NCI-H446 (cell line): ENCODE data around the gene TMEM59L.

ENCODE experiments used
- DNase-seq, 2 experiments: peaks; one replicate each; lab custom pipeline; 2025; lab: John Stamatoyannopoulos, UW

Gene TMEM59L

DNA sequence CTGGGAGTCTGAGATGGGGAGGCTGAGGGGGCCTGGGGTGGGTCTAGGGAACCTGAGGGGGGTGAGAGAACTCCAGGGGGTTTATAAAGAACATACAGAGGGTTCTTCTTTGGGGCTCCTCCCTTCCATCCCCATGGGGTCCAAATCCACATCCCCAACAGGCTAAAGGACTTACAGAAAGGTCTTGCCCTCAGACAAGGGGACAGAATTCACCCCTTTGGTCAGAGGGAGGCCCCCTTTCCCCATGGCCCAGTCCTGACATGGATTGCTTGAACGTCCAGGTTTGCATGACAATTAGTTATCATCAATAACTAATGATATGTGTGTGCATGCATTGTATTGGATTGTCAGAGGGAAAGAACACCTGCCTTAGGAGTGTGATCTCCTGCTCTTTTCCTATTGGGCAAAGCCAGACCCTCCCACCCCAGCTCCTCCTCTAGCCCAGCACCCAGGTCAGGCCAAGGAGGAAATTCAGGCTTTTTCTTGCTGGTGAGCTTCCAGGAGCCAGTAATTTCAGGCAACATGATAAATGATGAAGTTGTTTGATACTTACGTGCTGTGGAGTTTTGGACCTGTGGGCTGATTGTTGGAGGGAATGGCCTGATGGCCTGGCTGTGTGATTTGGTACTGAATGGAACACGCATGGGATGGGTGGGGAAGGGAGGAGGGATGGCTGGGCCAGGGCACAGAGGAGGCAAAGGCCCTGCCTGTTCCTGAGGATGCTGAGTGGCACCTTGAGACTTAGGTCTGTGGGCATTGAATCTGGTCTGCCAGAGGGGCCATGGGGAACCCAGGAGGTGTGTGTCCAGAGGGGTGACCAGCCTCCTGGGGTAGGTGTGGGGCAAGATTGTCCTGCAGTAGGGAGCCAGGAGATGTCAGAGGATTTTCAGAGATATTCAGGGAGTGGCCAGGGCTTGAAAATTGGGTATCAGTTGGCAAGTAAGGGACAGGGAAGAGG is 25.3 kb downstream of the TMEM59L start:
- no peak for DNase-seq

DNA sequence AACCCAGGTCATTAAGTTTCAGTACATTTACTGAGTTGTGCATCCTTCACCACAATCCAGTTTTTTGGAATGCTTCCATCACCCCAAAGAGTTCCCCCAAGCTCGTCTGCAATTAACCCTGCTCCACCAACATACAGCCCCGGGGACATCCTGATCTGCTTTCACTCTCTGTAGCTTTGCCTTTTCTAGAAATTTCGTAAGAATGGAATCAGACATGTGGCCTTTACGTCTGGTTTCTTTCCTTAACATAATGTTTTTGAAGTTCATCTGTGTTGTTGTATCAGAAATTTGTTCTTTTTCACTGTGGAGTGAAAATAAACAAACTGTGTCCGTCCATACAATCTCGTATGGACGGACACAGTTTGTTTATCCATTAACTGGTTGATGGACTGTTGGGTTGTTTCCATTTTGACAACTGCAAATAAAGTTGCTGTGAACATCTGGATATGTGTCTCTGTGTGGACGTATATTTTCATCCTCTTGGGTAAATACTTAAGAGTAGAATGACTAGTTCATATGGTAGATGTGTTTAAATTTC is 27.1 kb downstream of the TMEM59L start:
- no peak for DNase-seq

DNA sequence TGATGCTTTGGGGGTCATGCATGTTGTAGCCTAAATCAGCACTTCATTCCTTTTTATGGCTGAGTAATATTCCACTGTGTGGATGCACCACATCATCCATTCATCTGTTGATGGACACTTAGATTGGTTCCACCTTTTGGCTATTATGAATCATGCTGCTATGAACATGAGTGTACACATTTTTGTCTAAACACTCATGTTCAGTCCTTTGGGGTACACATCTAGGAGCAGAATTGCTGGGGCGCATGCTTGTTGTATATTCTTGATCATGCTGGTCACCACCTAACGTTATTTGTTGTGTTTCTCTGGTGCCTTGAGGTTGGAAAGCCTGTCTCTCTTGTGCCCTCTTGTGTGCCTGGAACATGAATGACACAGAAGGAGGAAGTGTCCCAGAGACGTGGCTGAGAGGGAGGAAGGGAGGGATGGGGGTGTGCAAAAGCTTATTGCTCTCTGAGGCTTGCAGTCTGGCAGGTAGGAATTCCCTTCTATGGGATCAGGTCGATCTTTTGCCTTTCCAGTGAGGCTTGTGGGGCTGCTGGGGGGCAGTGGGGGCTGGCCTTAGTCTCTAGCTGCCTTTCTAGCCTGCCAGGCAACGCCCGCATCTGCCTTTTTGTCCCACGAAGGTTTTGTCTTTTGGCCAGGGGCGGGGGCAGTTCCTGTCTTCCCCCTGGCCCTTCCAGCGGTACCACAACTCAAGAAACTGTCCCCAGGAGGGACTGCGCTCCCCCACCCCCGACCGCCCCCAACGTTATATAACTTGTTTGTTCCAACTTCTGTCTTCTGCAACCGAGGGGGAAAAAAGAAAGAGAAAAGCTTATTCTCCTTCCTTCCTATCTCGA is 31.7 kb downstream of the TMEM59L start:
- DNase-seq = no peak

DNA sequence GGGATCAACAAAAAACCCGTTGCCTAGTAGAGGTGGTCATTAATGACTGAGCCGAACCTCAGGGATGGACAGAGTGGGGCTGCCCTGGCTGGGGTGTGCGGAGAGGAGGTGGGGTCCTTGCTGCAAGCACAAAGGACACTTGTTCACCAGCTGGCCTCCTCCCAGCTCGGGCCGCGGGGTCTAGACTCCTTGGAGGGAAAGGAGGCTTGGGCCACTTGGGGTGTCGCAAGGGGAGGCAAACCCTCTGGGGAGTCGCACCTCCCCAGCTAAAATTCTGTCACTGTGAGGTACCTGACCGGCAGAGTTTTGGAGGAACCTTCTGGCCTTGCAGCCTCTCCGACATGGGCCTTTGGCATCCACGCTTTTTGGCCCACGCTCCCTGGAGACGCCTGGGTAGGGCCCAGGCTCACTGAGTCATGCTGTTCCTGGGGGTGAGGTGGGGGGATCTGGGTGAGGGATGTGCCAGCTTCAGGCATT is 32.4 kb downstream of the TMEM59L start:
- DNase-seq = no peak

DNA sequence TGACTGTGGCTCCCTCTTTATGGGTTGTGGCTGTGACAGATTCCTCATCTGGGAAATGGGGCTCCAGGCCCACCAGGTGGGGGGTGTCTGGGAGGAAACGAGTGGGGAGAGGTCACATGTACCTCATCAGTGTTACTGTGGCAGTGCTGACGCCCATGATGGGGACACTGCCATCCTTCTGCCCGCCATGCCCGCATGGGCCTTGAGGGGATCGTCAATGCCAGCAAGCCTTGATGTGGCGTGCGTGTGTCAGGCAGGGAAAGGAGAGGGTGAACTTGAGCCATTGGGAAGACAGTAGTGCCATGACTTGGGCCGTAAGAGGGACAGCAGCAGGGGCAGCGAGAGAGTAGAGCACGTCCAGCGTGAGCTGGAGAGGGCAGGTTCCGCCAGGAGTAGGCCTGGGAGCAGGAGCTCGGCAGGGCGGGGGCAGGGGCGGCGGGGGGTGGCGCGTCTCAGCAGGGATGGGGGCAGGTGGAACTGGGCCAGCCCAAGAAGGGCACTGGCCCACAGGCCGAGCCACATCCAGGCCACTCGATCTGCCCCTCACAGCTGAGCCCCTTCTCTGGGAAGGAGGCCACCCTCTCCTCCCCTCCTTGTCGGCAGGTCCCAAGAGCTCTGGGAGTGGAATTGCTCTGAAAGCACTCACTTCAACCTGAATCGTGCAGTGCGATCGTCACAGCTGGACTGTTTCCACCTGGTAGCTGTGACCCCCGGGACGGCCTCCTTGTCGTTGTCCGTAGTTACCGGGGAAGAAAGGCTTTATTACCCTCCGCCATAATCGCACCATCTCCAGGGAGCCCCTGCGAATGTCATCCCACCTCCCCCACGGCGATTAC is 34.1 kb downstream of the TMEM59L start:
- no peak for DNase-seq

DNA sequence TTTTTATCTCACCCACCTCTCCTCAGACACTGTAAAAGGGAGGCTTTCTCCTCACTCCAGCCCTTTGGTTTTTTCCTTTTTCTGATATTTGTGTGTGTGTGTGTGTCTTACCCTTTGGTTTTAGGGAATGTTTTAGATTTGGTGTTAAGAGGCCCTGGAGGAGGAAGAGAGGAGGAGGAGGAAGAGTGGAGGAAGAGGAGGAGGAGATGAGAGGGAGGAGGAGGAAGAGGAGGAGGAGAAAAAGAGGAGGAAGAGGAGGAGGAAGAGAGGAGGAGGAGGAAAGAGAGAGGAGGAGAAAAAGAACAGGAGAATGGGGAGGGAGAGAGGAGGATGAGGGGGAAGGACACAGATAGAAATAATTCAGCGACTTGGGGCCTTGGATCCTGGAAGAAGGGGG is 34.7 kb downstream of the TMEM59L start:
- DNase-seq = no peak

DNA sequence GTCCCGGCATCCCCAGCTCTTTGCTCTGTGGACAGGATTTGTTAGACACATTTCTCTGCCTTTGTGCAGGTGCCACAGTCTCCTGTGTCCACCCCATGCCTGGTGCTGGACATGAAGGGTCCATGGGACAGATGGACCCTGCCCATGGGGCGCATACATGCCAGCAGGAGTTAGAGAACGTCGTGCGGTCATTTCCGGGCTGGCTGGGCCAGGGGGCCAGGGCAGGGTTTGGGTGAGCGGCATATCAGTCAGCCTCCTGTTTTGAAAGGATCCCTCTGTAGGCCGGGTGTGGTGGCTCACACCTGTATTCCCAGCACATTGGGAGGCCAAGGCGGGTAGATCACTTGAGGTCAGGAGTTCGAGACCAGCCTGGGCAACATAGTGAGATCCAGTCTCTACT is 35.1 kb downstream of the TMEM59L start:
- DNase-seq = no peak

DNA sequence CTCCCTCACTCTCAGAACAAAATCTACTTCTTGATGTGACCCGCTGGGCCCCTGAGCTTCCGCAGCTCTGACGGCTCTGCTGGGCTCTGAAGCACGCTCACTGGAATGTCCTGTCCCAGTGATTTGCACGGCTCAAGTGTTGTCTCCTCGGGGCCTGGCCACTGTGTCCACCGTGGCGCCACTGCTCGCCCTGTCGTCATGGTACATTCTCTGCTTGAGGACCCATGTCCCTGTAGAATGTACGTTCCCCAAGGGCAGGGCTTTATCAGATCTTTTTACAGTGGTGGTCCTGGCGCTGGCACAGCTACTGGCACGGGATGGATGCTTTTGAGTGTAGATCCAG is 36.3 kb downstream of the TMEM59L start:
- no peak for DNase-seq

DNA sequence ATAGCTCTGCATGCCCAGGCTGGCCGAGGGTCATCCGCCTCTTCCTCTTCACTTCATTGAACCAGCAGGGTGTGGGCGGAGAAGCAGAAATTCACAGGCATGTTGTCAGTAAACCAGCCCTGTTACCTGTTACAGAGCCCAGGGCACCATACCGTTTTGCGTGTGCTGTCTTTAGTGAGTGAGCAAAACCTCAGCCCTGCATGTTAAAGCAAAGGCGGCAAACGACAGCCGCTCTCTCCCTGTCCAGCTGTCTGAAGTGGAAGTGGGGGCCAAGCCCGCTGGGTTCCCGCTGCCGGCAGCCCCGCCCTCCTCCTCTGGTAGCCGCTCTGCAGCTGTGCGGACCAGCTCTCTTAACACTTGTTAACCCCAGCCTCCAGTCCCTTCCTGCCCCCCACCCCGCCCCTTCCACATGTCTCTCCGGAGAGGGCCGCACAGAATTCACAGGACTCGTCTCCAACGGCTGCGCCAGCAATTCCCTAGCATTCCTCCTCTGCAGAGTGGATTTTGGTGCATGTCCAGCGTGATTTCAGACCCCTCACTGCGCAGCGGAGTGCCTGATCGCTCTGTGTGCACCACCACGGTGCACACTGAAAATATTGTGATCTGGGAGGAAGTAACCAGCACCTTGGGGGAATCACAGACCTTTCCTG is 36.8 kb downstream of the TMEM59L start:
- DNase-seq = no peak

DNA sequence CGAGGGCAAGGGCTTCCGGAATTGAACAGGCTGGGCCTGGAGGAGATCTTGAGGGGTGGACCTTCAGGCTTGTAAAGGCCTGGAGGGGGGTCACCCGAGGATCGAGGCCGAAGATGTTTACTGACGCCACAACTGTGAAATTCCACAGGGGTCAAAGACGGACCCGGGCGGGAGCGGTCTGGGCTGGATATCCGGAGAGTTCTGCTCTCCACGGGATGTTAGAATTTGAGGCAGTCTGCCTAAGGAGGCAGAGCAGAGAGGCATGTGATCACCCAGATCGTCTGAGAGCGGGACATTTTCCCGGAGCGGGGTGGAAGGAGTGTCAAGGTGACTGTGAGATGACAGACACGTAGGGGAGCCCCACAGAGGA is 37.3 kb downstream of the TMEM59L start:
- DNase-seq = no peak

DNA sequence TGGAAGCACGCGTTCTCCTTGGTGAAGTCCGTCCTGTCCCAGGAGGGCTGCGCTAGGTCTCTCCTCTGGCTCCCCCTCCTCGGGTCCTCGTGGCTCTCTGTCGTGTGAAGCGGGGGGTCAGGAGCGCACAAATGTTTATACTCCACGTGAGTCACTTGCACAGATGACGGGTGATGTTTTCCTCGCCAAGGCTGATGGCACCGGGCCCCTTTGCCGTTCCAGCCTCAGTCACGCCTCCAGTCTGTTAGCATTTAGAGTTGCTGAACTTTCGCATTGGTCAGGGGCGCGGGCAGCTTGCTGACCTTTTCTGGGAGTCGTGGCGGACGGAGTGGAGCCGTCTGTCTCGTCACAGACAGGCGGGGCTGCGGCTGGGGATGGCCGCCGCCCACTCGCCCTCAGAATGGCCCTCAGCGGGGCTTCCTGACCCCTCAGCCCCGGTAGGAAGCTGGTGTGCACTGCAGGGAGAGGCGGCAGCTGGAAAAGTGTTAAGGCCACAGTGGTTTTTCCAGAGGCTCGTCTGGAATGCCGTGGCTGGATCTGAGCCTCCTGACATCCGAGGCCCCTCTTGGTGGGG is 37.9 kb downstream of the TMEM59L start:
- no peak for DNase-seq

DNA sequence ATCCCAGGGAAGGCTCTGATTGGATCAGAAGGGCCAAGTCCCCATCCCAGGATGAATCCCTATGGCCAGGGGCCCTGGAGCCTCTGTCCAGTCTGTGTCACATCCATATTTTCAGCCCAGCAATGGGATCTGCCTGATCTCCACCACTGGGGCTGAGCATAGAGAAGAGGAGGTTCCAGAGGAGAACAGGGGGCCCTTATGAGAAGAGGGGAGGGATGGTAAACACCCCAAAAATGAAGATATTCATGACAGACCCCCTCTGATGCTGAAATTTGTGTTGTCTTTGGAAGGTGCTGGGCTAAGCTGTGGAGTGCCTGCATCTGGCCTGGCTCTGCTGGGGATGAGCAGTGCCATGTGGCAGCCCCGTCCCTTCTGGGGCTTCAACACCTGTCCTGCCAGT is 38.6 kb downstream of the TMEM59L start:
- DNase-seq = no peak

DNA sequence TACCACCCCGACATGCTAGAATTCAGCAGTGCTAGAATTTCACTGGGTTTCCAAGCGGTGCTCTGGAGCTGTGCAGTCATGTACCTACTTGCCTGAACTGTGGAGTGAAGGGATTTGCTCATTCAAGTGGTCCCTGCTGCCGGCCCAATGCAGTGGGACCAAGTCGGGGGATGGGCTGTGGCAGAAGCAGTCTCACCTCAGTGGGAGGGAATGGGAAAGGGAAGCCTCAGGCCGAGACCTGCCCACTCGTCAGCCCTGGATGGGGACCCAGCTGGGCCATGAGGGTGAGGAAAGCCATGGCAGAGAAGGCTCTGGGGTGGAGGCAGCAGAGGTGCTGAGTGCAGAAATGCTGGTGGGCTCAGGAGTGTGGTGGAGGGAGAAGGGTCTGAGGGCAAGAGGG is 39.1 kb downstream of the TMEM59L start:
- no peak for DNase-seq

DNA sequence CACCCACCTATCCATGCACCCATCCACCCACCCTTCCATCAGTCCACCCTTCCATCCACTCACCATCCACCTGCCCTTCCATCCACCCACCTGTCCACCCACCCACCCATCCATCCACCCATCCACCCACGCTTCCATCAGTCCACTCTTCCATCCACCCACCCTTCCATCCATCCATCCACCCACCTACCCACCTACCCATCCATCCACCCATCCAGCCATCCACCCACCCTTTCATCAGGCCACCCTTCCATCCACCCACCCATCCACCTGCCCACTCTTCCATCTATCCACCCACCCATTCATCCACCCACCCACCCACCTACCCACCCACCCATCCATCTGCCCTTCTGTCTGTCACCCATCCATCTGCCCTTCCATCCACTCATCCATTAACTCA is 41.2 kb downstream of the TMEM59L start:
- DNase-seq = no peak

DNA sequence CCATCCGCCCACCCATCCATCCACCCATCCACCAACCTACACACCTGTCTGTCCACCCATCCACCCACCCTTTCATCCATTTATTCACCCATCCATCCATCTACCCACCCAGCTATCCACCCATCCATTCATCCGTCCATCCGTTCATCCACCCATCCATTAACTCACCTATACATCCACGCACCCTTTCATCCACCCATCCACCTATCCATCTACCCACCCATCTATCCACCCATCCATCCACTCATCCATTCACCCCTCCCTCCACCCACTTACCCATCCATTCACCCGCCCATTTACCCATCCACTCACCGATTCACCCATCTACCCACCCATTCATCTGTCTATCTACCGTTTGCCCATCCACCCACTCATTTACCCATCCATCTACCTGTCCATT is 41.8 kb downstream of the TMEM59L start:
- no peak for DNase-seq

DNA sequence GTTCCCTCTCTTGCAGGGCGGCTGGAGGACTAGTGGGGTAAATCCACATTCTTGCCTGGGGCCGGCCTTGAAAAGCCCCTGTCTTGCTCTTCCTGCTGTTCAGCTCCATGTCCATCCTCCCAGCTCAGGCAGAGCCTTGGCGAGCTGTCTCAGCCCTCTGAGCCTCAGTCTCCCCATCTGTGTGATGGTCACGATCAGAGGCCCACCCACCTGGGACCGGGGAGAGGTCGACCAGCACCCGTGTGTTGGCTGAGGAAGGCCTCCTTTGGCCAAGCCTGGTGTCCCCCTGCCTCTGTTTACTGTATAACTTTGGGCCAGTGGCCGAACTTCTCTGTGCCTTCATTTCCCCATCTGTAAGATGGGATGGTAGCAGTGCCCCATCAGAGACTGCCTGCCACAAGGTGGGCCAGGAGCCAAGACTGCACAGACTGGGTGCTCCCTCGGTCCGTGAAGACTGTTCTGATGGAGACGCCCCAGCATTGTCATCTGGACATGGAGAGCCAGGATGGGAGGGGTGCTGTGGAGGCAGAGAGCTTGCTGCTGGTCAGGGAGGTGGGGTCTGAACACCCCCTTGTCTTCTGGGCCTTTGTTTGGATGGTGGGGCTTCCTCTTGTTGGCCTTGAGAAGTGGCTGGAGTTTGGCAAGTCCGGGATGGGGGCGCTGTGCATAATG is 42.6 kb downstream of the TMEM59L start:
- DNase-seq = no peak

DNA sequence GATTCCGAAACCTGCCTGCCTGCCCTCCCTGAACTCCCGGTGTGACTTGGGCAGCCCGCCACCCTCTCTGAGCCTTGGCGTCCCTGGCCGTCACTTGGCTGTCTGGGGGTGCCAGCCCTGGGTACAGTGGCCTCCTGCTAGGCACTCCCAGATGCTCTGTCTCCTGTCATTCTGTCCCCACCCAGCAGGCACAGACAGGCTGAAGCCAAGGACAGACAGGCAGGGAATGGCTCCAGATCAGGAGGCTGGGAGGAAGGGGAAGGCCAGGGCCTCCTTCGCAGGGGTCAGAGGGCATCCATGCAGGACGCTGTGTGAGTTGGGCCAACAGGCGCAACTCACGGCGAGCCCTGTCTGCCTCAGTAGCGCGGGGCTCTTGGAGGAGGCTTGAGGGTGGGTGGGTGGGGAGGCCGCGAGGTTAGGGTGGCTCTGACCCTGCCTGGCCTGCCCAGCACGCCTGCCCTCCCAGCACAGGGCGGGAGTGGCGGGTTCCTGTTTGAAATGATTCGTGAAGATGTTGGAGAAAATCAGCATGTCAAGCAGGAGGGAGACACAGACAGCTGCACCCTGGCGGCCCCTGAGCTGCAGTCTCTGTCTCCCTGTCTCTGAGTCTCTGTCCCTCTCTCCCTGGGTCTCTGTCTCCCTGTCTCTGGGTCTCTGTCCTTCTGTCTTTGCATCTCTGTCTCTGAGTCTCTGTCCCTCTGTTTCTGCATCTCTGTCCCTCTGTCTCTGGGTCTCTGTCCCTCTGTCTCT is 43.8 kb downstream of the TMEM59L start:
- no peak for DNase-seq

DNA sequence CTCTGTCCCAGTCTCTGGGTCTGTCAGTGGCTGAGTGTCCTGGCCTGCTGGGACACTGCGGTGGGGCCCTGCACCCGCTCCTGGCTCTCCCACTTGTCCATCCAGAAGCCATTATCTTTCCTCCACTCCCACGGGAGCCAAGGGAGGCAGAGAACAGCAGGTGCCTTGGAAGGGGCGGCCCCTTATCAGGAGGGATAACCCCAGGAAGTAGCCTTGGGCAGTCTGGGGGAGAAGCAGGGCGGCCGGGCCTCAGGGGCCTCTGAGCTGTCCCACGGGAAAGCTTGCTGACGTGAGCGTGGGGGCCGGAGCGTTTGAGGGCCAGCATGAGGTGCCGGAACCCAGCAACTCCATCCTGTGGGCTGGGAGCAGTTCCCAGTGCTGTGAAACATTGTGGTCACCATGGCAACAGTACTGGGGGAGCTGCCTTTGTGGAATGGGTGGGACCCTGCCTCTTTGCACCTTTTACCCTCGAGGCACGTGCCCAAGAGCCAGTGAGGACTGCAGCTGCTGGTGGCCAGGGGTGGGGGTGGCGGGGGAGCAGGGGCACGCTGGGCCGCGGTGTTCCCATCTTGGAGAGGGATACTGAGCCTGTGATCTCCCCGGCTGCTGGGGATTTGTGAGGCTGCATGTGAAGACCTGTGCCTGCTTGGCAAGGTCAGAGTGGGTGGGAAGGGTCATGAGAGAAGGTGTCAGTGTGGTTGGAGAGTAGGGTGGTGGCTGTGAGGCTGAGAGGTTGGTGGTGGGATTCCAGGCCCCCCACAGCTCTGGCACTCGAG is 45.1 kb downstream of the TMEM59L start:
- DNase-seq = no peak

DNA sequence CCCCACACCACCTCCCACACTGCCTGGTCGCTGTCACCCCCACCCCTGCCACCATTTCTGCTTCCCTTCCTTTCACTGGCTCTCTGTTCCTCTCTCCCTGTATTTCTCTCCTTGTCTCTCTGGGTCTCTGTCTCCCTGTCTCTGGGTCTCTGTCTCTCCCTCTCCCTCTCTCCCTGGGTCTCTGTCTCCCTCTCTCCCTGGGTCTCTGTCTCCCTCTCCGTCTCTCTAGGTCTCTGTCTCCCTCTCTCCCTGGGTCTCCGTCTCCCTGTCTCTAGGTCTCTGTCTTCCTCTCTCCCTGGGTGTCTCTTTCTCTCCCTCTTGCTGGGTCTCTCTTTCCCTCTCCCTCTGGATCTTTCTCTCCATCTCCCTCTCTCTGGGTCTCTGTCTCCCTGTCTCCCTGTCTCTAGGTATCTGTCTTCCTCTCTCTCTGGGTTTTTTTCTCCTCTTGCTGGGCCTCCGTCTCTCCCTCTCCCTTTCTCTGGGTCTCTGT is 45.7 kb downstream of the TMEM59L start:
- DNase-seq = no peak
